ENCODE data around the gene ATXN3L. TPM values are rescaled to one million over a fixed set of nuclear protein-coding genes. Genes with fewer than 3 reads are reported as not detected.

ATXN3L gene
- total and polyA plus RNA-seq, 2 of the 8 experiments (the other 6 are each of a cell fraction or from before 2014, with no cell fraction given), result not detected

GRCh38 chrX:13327666-13328065 lies 7.8 kb upstream of the ATXN3L start:
- no peak overlapping the region for H3K4me2 ChIP-seq (ENCODE audit: insufficient read depth in 1 of 2, low read depth in 2 of 2, low read length in 2 of 2)
- no peaks in the 10 kb centered on the region for H3K4me1 ChIP-seq (replicated peaks in 1 of 4; ENCODE audit: control insufficient read depth in 3 of 4, insufficient read depth in 4 of 4, low read length in 3 of 4)
- no peak overlapping the region for H2BK15ac ChIP-seq (ENCODE audit: low read length)
- H3K23ac ChIP-seq (ENCODE audit: insufficient read length), result no peak overlapping the region
- no peak overlapping the region for H3K4me3 ChIP-seq (ENCODE audit: extremely low read depth in 1 of 4, insufficient read depth in 2 of 4, low read depth in 3 of 4, low read length in 4 of 4)
- no peak overlapping the region for H3K18ac ChIP-seq (ENCODE audit: extremely low read depth, low read length)
- H3K14ac ChIP-seq (ENCODE audit: insufficient read length), result no peak overlapping the region
- H3K79me1 ChIP-seq (ENCODE audit: low read depth, low read length), result no peaks in the 10 kb centered on the region
- no peak for FAIRE-seq
- no peaks in the 10 kb centered on the region for H3K36me3 ChIP-seq (ENCODE audit: control insufficient read depth in 2 of 4, insufficient read depth in 4 of 4, low read length in 3 of 4)
- no peaks in the 10 kb centered on the region for H3K27me3 ChIP-seq (replicated peaks in 1 of 4; ENCODE audit: control insufficient read depth in 3 of 4, extremely low read depth in 1 of 4, insufficient read depth in 3 of 4, low read length in 3 of 4)
- H2BK5ac ChIP-seq (ENCODE audit: low read depth, low read length), result no peak overlapping the region
- no peak overlapping the region for H4K8ac ChIP-seq (ENCODE audit: extremely low read depth, insufficient read depth, low read length)
- H4K20me1 ChIP-seq (replicated peaks in 1 of 2; ENCODE audit: control insufficient read depth in 1 of 2, insufficient read depth in 2 of 2, low read length in 2 of 2), result no peaks in the 10 kb centered on the region
- H4K91ac ChIP-seq (replicated peaks; ENCODE audit: insufficient read length, low read length), result no peak overlapping the region
- H3K79me2 ChIP-seq (ENCODE audit: control insufficient read depth in 1 of 2, insufficient read depth in 2 of 2, low read length in 2 of 2), result no peaks in the 10 kb centered on the region
- no peak overlapping the region for H4K5ac ChIP-seq (ENCODE audit: insufficient read length, low read depth, low read length)
- TF ChIP-seq EP300 (IDR thresholded peaks at IDR 0.05; ENCODE audit: borderline replicate concordance in 1 of 2, low read depth in 2 of 2, low read length in 2 of 2) (no peak), RBBP5 (IDR thresholded peaks at IDR 0.05; ENCODE audit: borderline replicate concordance, low read depth, low read length) (no peak), YY1 (IDR thresholded peaks at IDR 0.05; ENCODE audit: low read depth, low read length) (no peak), NRF1 (IDR thresholded peaks at IDR 0.05; ENCODE audit: low read depth, low read length) (no peak), ATF3 (IDR thresholded peaks at IDR 0.05; ENCODE audit: insufficient read depth, low read depth, low read length) (no peak), ZNF274 (IDR thresholded peaks at IDR 0.05; ENCODE audit: borderline replicate concordance, extremely low read depth, low read length) (no peak), USF2 (IDR thresholded peaks at IDR 0.05; ENCODE audit: low read length) (no peak), TEAD4 (IDR thresholded peaks at IDR 0.05; ENCODE audit: low read depth, low read length) (no peak), GABPA (IDR thresholded peaks at IDR 0.05; ENCODE audit: borderline replicate concordance, insufficient read depth, low read length) (no peak), ASH2L (IDR thresholded peaks at IDR 0.05; ENCODE audit: low read length) (no peak), SP1 (IDR thresholded peaks at IDR 0.05; ENCODE audit: low read depth, low read length) (no peak), CBX5 (IDR thresholded peaks at IDR 0.05; ENCODE audit: low read depth, low read length) (no peak), POLR2AphosphoS5 (IDR thresholded peaks at IDR 0.05; ENCODE audit: low read depth, low read length) (no peak), RXRA (IDR thresholded peaks at IDR 0.05; ENCODE audit: insufficient read depth, low read depth, low read length) (no peak)
- no peak overlapping the region for H3K27ac ChIP-seq (ENCODE audit: low read depth, low read length)
- H2BK12ac ChIP-seq (ENCODE audit: low read depth, low read length), result no peak overlapping the region
- no peak overlapping the region for H2BK20ac ChIP-seq (ENCODE audit: low read length)
- H2AK5ac ChIP-seq (ENCODE audit: low read depth, low read length), result no peak overlapping the region
- ChIA-PET CTCF (ENCODE audit: partially characterized antibody) (no interaction called here), POLR2A (ENCODE audit: partially characterized antibody) (no interaction called here)
- no peak overlapping the region for H3K56ac ChIP-seq (replicated peaks; ENCODE audit: insufficient read length, low read depth, low read length)
- WGBS, 2 experiments (ENCODE audit: extremely low coverage in 1 of 2, insufficient coverage in 1 of 2, insufficient read length in 1 of 2, insufficient replicate concordance in 2 of 2, low coverage in 1 of 2, low lambda C conversion rate in 2 of 2, missing lambda C conversion rate in 1 of 2), result 92% methylated on average over 8 of the region's 8 CpGs; no CpG with 5 or more reads in 1 of the 2 experiments
- H3K4ac ChIP-seq (replicated peaks; ENCODE audit: insufficient read length, low read depth, low read length), result no peak overlapping the region
- no peaks in the 10 kb centered on the region for H3K23me2 ChIP-seq (ENCODE audit: low read depth, low read length)
- H2AFZ ChIP-seq (ENCODE audit: low read length), result no peak overlapping the region
- H3K9ac ChIP-seq (replicated peaks in 1 of 4; ENCODE audit: extremely low read depth in 1 of 4, low read depth in 3 of 4, low read length in 3 of 4), result no peak overlapping the region
- DNase-seq (ENCODE audit: low read depth in 1 of 2, low spot score in 2 of 2), result no peak
- no peaks in the 10 kb centered on the region for H3K9me3 ChIP-seq (ENCODE audit: insufficient read depth in 2 of 2, low read depth in 1 of 2, low read length in 1 of 2)
- no peak overlapping the region for H2BK120ac ChIP-seq (replicated peaks; ENCODE audit: low read depth, low read length)
